ENCODE measurements around the gene C2CD2. TPM values are rescaled to one million over a fixed set of nuclear protein-coding genes. Genes with fewer than 3 reads are reported as not detected.

The C2CD2 gene
- total and polyA plus RNA-seq, 2 donors (not counting 1 experiment from before 2014, with no cell fraction given), result 20.3 to 22.3 TPM

GRCh38 chr21:41898998-41899397 is 54.8 kb downstream of the C2CD2 start:
- H3K36me3 ChIP-seq (ENCODE audit: control insufficient read depth, insufficient read depth, low read length), result peaks cover 5% of the 10 kb centered on the region
- no peak overlapping the region for H3K27ac ChIP-seq (ENCODE audit: insufficient read depth, low read length)
- H3K4me1 ChIP-seq (ENCODE audit: control insufficient read depth, extremely low read depth, insufficient read depth, low read length), result peaks cover 11% of the 10 kb centered on the region
- no peak overlapping the region for H3K9ac ChIP-seq (ENCODE audit: insufficient read depth, low read length)
- no peaks in the 10 kb centered on the region for H4K20me1 ChIP-seq (ENCODE audit: control insufficient read depth, extremely low read depth, insufficient read depth, low read length)
- H3K79me2 ChIP-seq (ENCODE audit: control insufficient read depth, insufficient read depth, low read length), result no peaks in the 10 kb centered on the region
- no peak overlapping the region for H3K4me3 ChIP-seq (replicated peaks in 1 of 4; ENCODE audit: control extremely low read depth in 1 of 4, insufficient read depth in 1 of 4, low read depth in 3 of 4, low read length in 4 of 4)
- no peak for TF ChIP-seq CTCF (conservative IDR thresholded peaks at IDR 0.05 in 1 of 2, IDR thresholded peaks at IDR 0.05 in 1 of 2; ENCODE audit: low read depth in 1 of 2, low read length in 2 of 2)
- no peak for TF ChIP-seq EZH2 (IDR thresholded peaks at IDR 0.05; ENCODE audit: low read length, missing control alignments)
- no peaks in the 10 kb centered on the region for H3K9me3 ChIP-seq (ENCODE audit: control insufficient read depth, insufficient read depth, low read depth, low read length)
- DNase-seq (ENCODE audit: low read depth in 2 of 2), result no peak
- no peak overlapping the region for H3K4me2 ChIP-seq (ENCODE audit: extremely low read depth, insufficient read depth, low read length)
- H3K27me3 ChIP-seq (ENCODE audit: control insufficient read depth, insufficient read depth, low read length), result no peaks in the 10 kb centered on the region
- H2AFZ ChIP-seq (ENCODE audit: low read length), result no peak overlapping the region

- Histone ChIP-seq H3K4me2 (ENCODE audit: extremely low read depth, insufficient read depth, low read length) (no peak overlapping the region), H3K36me3 (ENCODE audit: control insufficient read depth, insufficient read depth, low read length) (peaks cover 3% of the 10 kb centered on the region), H3K9me3 (ENCODE audit: control insufficient read depth, insufficient read depth, low read depth, low read length) (no peaks in the 10 kb centered on the region), H2AFZ (ENCODE audit: low read length) (no peak overlapping the region), H3K27ac (ENCODE audit: insufficient read depth, low read length) (no peak overlapping the region), H4K20me1 (ENCODE audit: control insufficient read depth, extremely low read depth, insufficient read depth, low read length) (no peaks in the 10 kb centered on the region), H3K4me1 (ENCODE audit: control insufficient read depth, extremely low read depth, insufficient read depth, low read length) (peaks cover 11% of the 10 kb centered on the region), H3K4me3 (replicated peaks in 1 of 4; ENCODE audit: control extremely low read depth in 1 of 4, insufficient read depth in 1 of 4, low read depth in 3 of 4, low read length in 4 of 4) (no peak overlapping the region), H3K9ac (ENCODE audit: insufficient read depth, low read length) (no peak overlapping the region), H3K79me2 (ENCODE audit: control insufficient read depth, insufficient read depth, low read length) (no peaks in the 10 kb centered on the region), H3K27me3 (ENCODE audit: control insufficient read depth, insufficient read depth, low read length) (no peaks in the 10 kb centered on the region)
- no peak for DNase-seq (ENCODE audit: low read depth in 2 of 2)
- TF ChIP-seq EZH2 (IDR thresholded peaks at IDR 0.05; ENCODE audit: low read length, missing control alignments) (no peak), CTCF (conservative IDR thresholded peaks at IDR 0.05 in 1 of 2, IDR thresholded peaks at IDR 0.05 in 1 of 2; ENCODE audit: low read depth in 1 of 2, low read length in 2 of 2) (no peak)
Measured at GRCh38 chr21:41897700-41898099, 56.1 kb downstream of the C2CD2 start.

GRCh38 chr21:41897047-41897669 is 56.7 kb downstream of the C2CD2 start:
- Histone ChIP-seq H4K20me1 (ENCODE audit: control insufficient read depth, extremely low read depth, insufficient read depth, low read length) (no peaks in the 10 kb centered on the region), H3K9ac (ENCODE audit: insufficient read depth, low read length) (no peak overlapping the region), H3K27ac (ENCODE audit: insufficient read depth, low read length) (no peak overlapping the region), H3K9me3 (ENCODE audit: control insufficient read depth, insufficient read depth, low read depth, low read length) (no peaks in the 10 kb centered on the region), H3K79me2 (ENCODE audit: control insufficient read depth, insufficient read depth, low read length) (no peaks in the 10 kb centered on the region), H2AFZ (ENCODE audit: low read length) (no peak overlapping the region), H3K27me3 (ENCODE audit: control insufficient read depth, insufficient read depth, low read length) (no peaks in the 10 kb centered on the region), H3K4me2 (ENCODE audit: extremely low read depth, insufficient read depth, low read length) (no peak overlapping the region), H3K4me1 (ENCODE audit: control insufficient read depth, extremely low read depth, insufficient read depth, low read length) (peaks cover 11% of the 10 kb centered on the region), H3K4me3 (replicated peaks in 1 of 4; ENCODE audit: control extremely low read depth in 1 of 4, insufficient read depth in 1 of 4, low read depth in 3 of 4, low read length in 4 of 4) (no peak overlapping the region), H3K36me3 (ENCODE audit: control insufficient read depth, insufficient read depth, low read length) (peaks cover 3% of the 10 kb centered on the region)
- no peak for DNase-seq (ENCODE audit: low read depth in 2 of 2)
- TF ChIP-seq CTCF (conservative IDR thresholded peaks at IDR 0.05 in 1 of 2, IDR thresholded peaks at IDR 0.05 in 1 of 2; ENCODE audit: low read depth in 1 of 2, low read length in 2 of 2) (no peak), EZH2 (IDR thresholded peaks at IDR 0.05; ENCODE audit: low read length, missing control alignments) (no peak)
